Prostate gland (tissue), 2 donors: ENCODE data around the gene PPP1R13B. TPM values are rescaled to one million over a fixed set of nuclear protein-coding genes. Genes with fewer than 3 reads are reported as not detected.
"Not testable (repeated sequence)": the region's sequence is repeated elsewhere in the genome, so short reads cannot be mapped to it uniquely, and the experiment has no call there.

ENCODE experiments used
- DNase-seq: peaks from one replicate; pipeline ENCODE4 v3.0.0-alpha.2; 2019; ENCODE audit warnings: low spot score
- H3K27ac ChIP-seq, 2 donors: fragments of 200-600 bp; sonication (generic); 2 replicates each; pipeline ENCODE4 v1.5.1; 2017 to 2019
- H3K27me3 ChIP-seq: fragments of 200-600 bp; sonication (generic); replicated peaks from 2 replicates; pipeline ENCODE4 v1.5.1; 2019; ENCODE audit not compliant: insufficient read depth
- H3K36me3 ChIP-seq, 2 donors: fragments of 200-600 bp; sonication (generic); 1 replicate in 1 of 2; 2 replicates in 1 of 2; pipeline versions ENCODE4 v1.5.1 to v1.8.1; 2017 to 2019
- H3K4me1 ChIP-seq: fragments of 200-600 bp; sonication (generic); replicated peaks from 2 replicates; pipeline ENCODE4 v1.5.1; 2019
- H3K4me3 ChIP-seq, 2 donors: fragments of 200-600 bp; sonication (generic); 2 replicates each; pipeline ENCODE4 v1.5.1; 2017 to 2019
- H3K9me3 ChIP-seq: fragments of 200-600 bp; sonication (generic); 2 replicates; pipeline ENCODE4 v1.5.1; 2017
- POLR2A ChIP-seq: fragments of 450-650 bp; IDR thresholded peaks from one replicate; pipeline ENCODE4 v1.6.1; 2016; ENCODE audit warnings: antibody characterized with exemption, mild to moderate bottlenecking
- POLR2AphosphoS5 ChIP-seq: sonication (generic); formaldehyde crosslinking; IDR thresholded peaks from one replicate; pipeline ENCODE4 v1.6.1; 2017; ENCODE audit warnings: antibody characterized with exemption
- WGBS: methylation state at CpG from one replicate; pipeline ENCODE4 v1.1.5; 2018; 5-methylcytosine and 5-hydroxymethylcytosine counted together
- intact Hi-C: fragments of 100-400 bp; cut with DNase I; formaldehyde crosslinking; loops from one replicate; pipeline ENCODE4 v1.14.2; 2022
- total RNA-seq, 2 donors: library from RNA; depleted of rRNA; stranded (reverse); fragments of >200 nt; gene quantifications; one replicate each; pipeline ENCODE4 v1.1.0, GENCODE V29; 2016
- TF ChIP-seq, protein P1 (sequence below), 4 experiments: fragments of 200-600 bp in 2 of 4; fragments of 450-650 bp in 2 of 4; sonication (generic) in 2 of 4; IDR thresholded peaks; 1 replicate in 3 of 4; 2 replicates in 1 of 4; pipeline ENCODE4 v1.5.1; 2016 to 2019; ENCODE audit warnings: antibody characterized with exemption in 4 of 4, mild to moderate bottlenecking in 2 of 4, moderate library complexity in 2 of 4

PPP1R13B gene
- total RNA-seq, 2 donors from 2014 or later, result 48.2 to 64.6 TPM

DNA sequence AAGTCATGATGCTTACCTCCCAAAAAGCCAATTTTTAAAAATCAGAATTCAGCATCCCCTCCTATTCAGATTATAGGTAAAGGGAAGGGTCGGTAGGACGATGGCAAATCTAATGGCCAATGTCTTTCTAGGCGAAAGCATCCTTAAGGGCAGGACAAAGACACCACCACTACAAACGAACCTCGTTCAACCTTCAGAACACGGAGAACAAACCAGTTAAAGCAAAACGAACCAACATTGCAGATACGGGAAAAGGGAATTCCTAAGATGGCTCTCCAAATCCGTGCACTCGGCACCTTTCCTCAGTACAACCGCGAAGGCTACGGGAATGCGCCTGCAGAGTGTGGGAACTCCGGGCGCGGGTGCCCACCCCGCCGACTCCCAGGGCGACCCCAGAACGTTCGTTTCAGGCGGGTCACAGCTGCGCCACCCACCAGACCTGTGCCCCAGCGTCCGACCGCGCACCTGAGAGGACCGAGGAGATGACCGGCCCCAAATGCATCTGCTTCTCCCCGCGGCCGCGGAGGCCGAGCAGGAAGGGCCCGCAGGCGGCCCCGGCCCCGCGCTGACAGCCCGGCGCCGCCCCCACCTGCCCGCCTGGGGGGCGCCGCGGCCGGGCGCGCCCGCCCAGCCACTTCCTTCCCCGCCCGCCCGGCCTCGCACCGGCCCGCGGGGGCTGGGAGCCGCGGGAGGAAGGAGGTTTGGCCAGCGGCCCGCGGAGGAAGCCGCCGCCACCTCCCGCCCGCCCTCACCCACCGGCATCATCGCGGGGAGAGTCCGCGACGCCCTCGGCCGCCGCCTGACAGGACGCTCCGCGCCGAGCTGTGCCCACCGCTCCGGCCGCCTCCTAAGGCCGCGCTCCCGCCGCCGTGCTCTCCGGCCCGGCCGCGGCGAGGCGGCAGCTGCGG lies 578 bp downstream of the PPP1R13B start:
- no peak for DNase-seq
- Histone ChIP-seq H3K27me3 (no peaks in the 10 kb centered on the region), H3K4me1 (peaks cover 4% of the 10 kb centered on the region), H3K27ac (peak overlapping the region; percentile 77 to 95), H3K36me3 (no peaks in the 10 kb centered on the region), H3K4me3 (peak overlapping the region; percentile 75 to 95), H3K9me3 (no peaks in the 10 kb centered on the region)
- TF ChIP-seq POLR2AphosphoS5, result peak; percentile 3
- TF ChIP-seq POLR2A, result no peak
- intact Hi-C loops, result no loop called here
- under 1% methylated on average over 51 of the region's 95 CpGs for WGBS

- intact Hi-C loops, result no loop called here
- Histone ChIP-seq H3K27ac (peak overlapping the region; percentile 77 to 95), H3K4me1 (peaks cover 4% of the 10 kb centered on the region), H3K27me3 (no peaks in the 10 kb centered on the region), H3K36me3 (no peaks in the 10 kb centered on the region), H3K4me3 (peak overlapping the region; percentile 75 to 95), H3K9me3 (no peaks in the 10 kb centered on the region)
- TF ChIP-seq, protein P1, sequence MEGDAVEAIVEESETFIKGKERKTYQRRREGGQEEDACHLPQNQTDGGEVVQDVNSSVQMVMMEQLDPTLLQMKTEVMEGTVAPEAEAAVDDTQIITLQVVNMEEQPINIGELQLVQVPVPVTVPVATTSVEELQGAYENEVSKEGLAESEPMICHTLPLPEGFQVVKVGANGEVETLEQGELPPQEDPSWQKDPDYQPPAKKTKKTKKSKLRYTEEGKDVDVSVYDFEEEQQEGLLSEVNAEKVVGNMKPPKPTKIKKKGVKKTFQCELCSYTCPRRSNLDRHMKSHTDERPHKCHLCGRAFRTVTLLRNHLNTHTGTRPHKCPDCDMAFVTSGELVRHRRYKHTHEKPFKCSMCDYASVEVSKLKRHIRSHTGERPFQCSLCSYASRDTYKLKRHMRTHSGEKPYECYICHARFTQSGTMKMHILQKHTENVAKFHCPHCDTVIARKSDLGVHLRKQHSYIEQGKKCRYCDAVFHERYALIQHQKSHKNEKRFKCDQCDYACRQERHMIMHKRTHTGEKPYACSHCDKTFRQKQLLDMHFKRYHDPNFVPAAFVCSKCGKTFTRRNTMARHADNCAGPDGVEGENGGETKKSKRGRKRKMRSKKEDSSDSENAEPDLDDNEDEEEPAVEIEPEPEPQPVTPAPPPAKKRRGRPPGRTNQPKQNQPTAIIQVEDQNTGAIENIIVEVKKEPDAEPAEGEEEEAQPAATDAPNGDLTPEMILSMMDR (IDR thresholded peaks at IDR 0.05), result no peak
- TF ChIP-seq POLR2AphosphoS5, result no peak
- no peak for TF ChIP-seq POLR2A
- WGBS, result 32% methylated on average over 8 of the region's 8 CpGs
- no peak for DNase-seq
Measured at GRCh38 chr14:103846097-103846496, 1.3 kb downstream of the PPP1R13B start.

GRCh38 chr14:103845327-103845726 lies 2.0 kb downstream of the PPP1R13B start:
- Histone ChIP-seq H3K4me1 (peaks cover 4% of the 10 kb centered on the region), H3K4me3 (peak overlapping the region in 1 of 2 donors; percentile 95), H3K9me3 (no peaks in the 10 kb centered on the region), H3K27me3 (no peaks in the 10 kb centered on the region), H3K36me3 (no peaks in the 10 kb centered on the region), H3K27ac (no peak overlapping the region)
- 65% methylated on average over 5 of the region's 5 CpGs for WGBS
- TF ChIP-seq POLR2AphosphoS5, result no peak
- TF ChIP-seq POLR2A, result no peak
- TF ChIP-seq, protein P1 (IDR thresholded peaks at IDR 0.05), result no peak
- intact Hi-C loops, result no loop called here
- no peak for DNase-seq

GRCh38 chr14:103841265-103841664 lies 6.1 kb downstream of the PPP1R13B start:
- DNase-seq, H3K4me1 ChIP-seq, H3K27ac ChIP-seq, H3K9me3 ChIP-seq, intact Hi-C loops, H3K4me3 ChIP-seq, H3K27me3 ChIP-seq, H3K36me3 ChIP-seq: not testable (repeated sequence)
- WGBS, result 91% methylated on average over 12 of the region's 12 CpGs

- H3K36me3 ChIP-seq, result no peaks in the 10 kb centered on the region
- H3K4me1 ChIP-seq, result peaks cover 7% of the 10 kb centered on the region
- DNase-seq, result no peak
- H3K9me3 ChIP-seq, result no peaks in the 10 kb centered on the region
- H3K27ac ChIP-seq, result no peak overlapping the region
- no peak overlapping the region for H3K4me3 ChIP-seq
- TF ChIP-seq POLR2AphosphoS5, result no peak
- TF ChIP-seq POLR2A, result no peak
- TF ChIP-seq, protein P1 (IDR thresholded peaks at IDR 0.05), result no peak
- WGBS, result 46% methylated on average over 2 of the region's 2 CpGs
- H3K27me3 ChIP-seq, result no peaks in the 10 kb centered on the region
- intact Hi-C loops, result no loop called here
Measured at GRCh38 chr14:103840014-103840413, 7.4 kb downstream of the PPP1R13B start.

GRCh38 chr14:103839579-103839978 lies 7.8 kb downstream of the PPP1R13B start:
- no peak for TF ChIP-seq POLR2A
- TF ChIP-seq, protein P1 (IDR thresholded peaks at IDR 0.05), result no peak
- no peak for TF ChIP-seq POLR2AphosphoS5
- intact Hi-C loops, result no loop called here
- 66% methylated on average over 1 of the region's 1 CpG for WGBS
- H3K27me3 ChIP-seq, result no peaks in the 10 kb centered on the region
- DNase-seq, result no peak
- peaks cover 7% of the 10 kb centered on the region for H3K4me1 ChIP-seq
- H3K4me3 ChIP-seq, result no peak overlapping the region
- no peak overlapping the region for H3K27ac ChIP-seq
- no peaks in the 10 kb centered on the region for H3K36me3 ChIP-seq
- H3K9me3 ChIP-seq, result no peaks in the 10 kb centered on the region
